ENCODE results near the gene KCNK6. TPM values are rescaled to one million over a fixed set of nuclear protein-coding genes. Genes with fewer than 3 reads are reported as not detected.
A peak's percentile ranks its signal among the peaks of the same experiment; 100 is the strongest.

KCNK6 gene
- total RNA-seq, 5 donors from 2014 or later (not counting 1 experiment from before 2014, with no cell fraction given): 4.8 to 12.9 (median 12.6) TPM

GRCh38 chr19:38320969-38321339 lies 1.3 kb downstream of the KCNK6 start:
- Mint-ChIP-seq H3K36me3 (peaks cover 7% of the 10 kb centered on the region), H3K27me3 (no peaks in the 10 kb centered on the region), H3K27ac (peak overlapping the region; percentile 58 to 71), H3K9me3 (no peaks in the 10 kb centered on the region), H3K4me3 (peak overlapping the region; percentile 78 to 85 (median 85)), H3K4me1 (peaks cover 48 to 55% (median 54%) of the 10 kb centered on the region in 3 donors)
- no peak overlapping the region for H3K4me3 ChIP-seq (ENCODE audit: control insufficient read depth in 1 of 2, extremely low read depth in 1 of 2, low read length in 1 of 2)
- POLR2A ChIA-PET: no interaction called here
- H3K27ac ChIP-seq (ENCODE audit: low read length): no peak overlapping the region
- no peak for DNase-seq
- CTCF ChIA-PET: interaction anchor here in 1 of 2 donors (0.7 kb wide), 2 partner anchors 29 to 86 kb away, joined by 3 to 4 read pairs; no protein-coding TSS in a partner anchor
- no peak for ATAC-seq (replicated peaks in 1 of 4)
- H3K27me3 ChIP-seq (replicated peaks in 1 of 2; ENCODE audit: control insufficient read depth in 2 of 2, extremely low read depth in 1 of 2, insufficient read depth in 2 of 2, low read length in 1 of 2): no peaks in the 10 kb centered on the region
- peaks cover under 1 to 9% of the 10 kb centered on the region in 2 donors for H3K36me3 ChIP-seq (ENCODE audit: control insufficient read depth in 2 of 2, extremely low read depth in 1 of 2, insufficient read depth in 1 of 2, low read length in 1 of 2)
- H3K9me3 ChIP-seq: no peaks in the 10 kb centered on the region
- WGBS (ENCODE audit: insufficient coverage): 100% methylated on average over 3 of the region's 3 CpGs
- peaks cover 9 to 50% of the 10 kb centered on the region in 2 experiments for H3K4me1 ChIP-seq (ENCODE audit: control insufficient read depth in 1 of 2, extremely low read depth in 1 of 2, insufficient read depth in 2 of 2, low read length in 2 of 2)

- POLR2A ChIA-PET: interaction anchor here in 1 of 2 donors (0.6 kb wide), 1 partner anchor 78 kb away, joined by 11 read pairs; no protein-coding TSS in a partner anchor
- CTCF ChIA-PET: interaction anchor here in 1 of 2 donors (0.6 kb wide), 1 partner anchor 422 kb away, joined by 9 read pairs; no protein-coding TSS in a partner anchor
Observed at GRCh38 chr19:38321646-38322196, 2.1 kb downstream of the KCNK6 start.

GRCh38 chr19:38323291-38323690 lies 3.6 kb downstream of the KCNK6 start:
- no peak overlapping the region for H3K27ac Mint-ChIP-seq
- 77% methylated on average over 2 of the region's 7 CpGs for WGBS (ENCODE audit: insufficient coverage)
- peaks cover 3 to 29% of the 10 kb centered on the region in 2 donors for H3K36me3 ChIP-seq (ENCODE audit: control insufficient read depth in 2 of 2, extremely low read depth in 1 of 2, insufficient read depth in 1 of 2, low read length in 1 of 2)

More at GRCh38 chr19:38321646-38322196, 2.1 kb downstream of the KCNK6 start:
- Histone ChIP-seq H3K27me3 (replicated peaks in 1 of 2; ENCODE audit: control insufficient read depth in 2 of 2, extremely low read depth in 1 of 2, insufficient read depth in 2 of 2, low read length in 1 of 2) (no peaks in the 10 kb centered on the region), H3K27ac (ENCODE audit: low read length) (no peak overlapping the region), H3K9me3 (no peaks in the 10 kb centered on the region), H3K4me3 (ENCODE audit: control insufficient read depth in 1 of 2, extremely low read depth in 1 of 2, low read length in 1 of 2) (no peak overlapping the region), H3K36me3 (ENCODE audit: control insufficient read depth in 2 of 2, extremely low read depth in 1 of 2, insufficient read depth in 1 of 2, low read length in 1 of 2) (peaks cover 3 to 13% of the 10 kb centered on the region in 2 donors), H3K4me1 (ENCODE audit: control insufficient read depth in 1 of 2, extremely low read depth in 1 of 2, insufficient read depth in 2 of 2, low read length in 2 of 2) (peaks cover 3 to 42% of the 10 kb centered on the region in 2 experiments)
- H3K27ac Mint-ChIP-seq: peak overlapping the region; percentile 58 to 70
- H3K4me1 Mint-ChIP-seq: peaks cover 43 to 51% (median 48%) of the 10 kb centered on the region in 3 donors
- WGBS (ENCODE audit: insufficient coverage): 93% methylated on average over 8 of the region's 11 CpGs
- H3K9me3 Mint-ChIP-seq: no peaks in the 10 kb centered on the region
- no peaks in the 10 kb centered on the region for H3K27me3 Mint-ChIP-seq
- H3K4me3 Mint-ChIP-seq: peak overlapping the region; percentile 29 to 85 (median 66)
- peaks cover 8% of the 10 kb centered on the region for H3K36me3 Mint-ChIP-seq
- ATAC-seq (replicated peaks in 1 of 4) (no peak), DNase-seq (no peak)

GRCh38 chr19:38324431-38324830 lies 4.8 kb downstream of the KCNK6 start:
- Histone ChIP-seq H3K27ac (ENCODE audit: low read length) (no peak overlapping the region), H3K9me3 (no peaks in the 10 kb centered on the region), H3K4me1 (ENCODE audit: control insufficient read depth in 1 of 2, extremely low read depth in 1 of 2, insufficient read depth in 2 of 2, low read length in 2 of 2) (peaks cover 0 to 20% of the 10 kb centered on the region in 2 experiments), H3K4me3 (ENCODE audit: control insufficient read depth in 1 of 2, extremely low read depth in 1 of 2, low read length in 1 of 2) (no peak overlapping the region), H3K36me3 (ENCODE audit: control insufficient read depth in 2 of 2, extremely low read depth in 1 of 2, insufficient read depth in 1 of 2, low read length in 1 of 2) (peaks cover 3 to 31% of the 10 kb centered on the region in 2 donors), H3K27me3 (replicated peaks in 1 of 2; ENCODE audit: control insufficient read depth in 2 of 2, extremely low read depth in 1 of 2, insufficient read depth in 2 of 2, low read length in 1 of 2) (no peaks in the 10 kb centered on the region)
- WGBS (ENCODE audit: insufficient coverage): no CpG with 5 or more reads among the region's 4 CpGs
- H3K36me3 Mint-ChIP-seq: peaks cover 23% of the 10 kb centered on the region
- no peak for ATAC-seq (replicated peaks in 1 of 4)
- ChIA-PET CTCF (interaction anchor here in 1 of 2 donors (0.6 kb wide), 1 partner anchor 418 kb away, joined by 3 read pairs; the partner anchor contains the start of gene WDR87), POLR2A (no interaction called here)
- H3K27me3 Mint-ChIP-seq: no peaks in the 10 kb centered on the region
- no peak for DNase-seq
- H3K4me1 Mint-ChIP-seq: peaks cover 22 to 32% (median 25%) of the 10 kb centered on the region in 3 donors
- no peak overlapping the region for H3K27ac Mint-ChIP-seq
- H3K4me3 Mint-ChIP-seq: no peak overlapping the region
- no peaks in the 10 kb centered on the region for H3K9me3 Mint-ChIP-seq

More at GRCh38 chr19:38323291-38323690, 3.6 kb downstream of the KCNK6 start:
- no peak overlapping the region for H3K4me3 ChIP-seq (ENCODE audit: control insufficient read depth in 1 of 2, extremely low read depth in 1 of 2, low read length in 1 of 2)
- no peak overlapping the region for H3K4me3 Mint-ChIP-seq
- peaks cover 21% of the 10 kb centered on the region for H3K36me3 Mint-ChIP-seq
- H3K27me3 ChIP-seq (replicated peaks in 1 of 2; ENCODE audit: control insufficient read depth in 2 of 2, extremely low read depth in 1 of 2, insufficient read depth in 2 of 2, low read length in 1 of 2): no peaks in the 10 kb centered on the region
- H3K27ac ChIP-seq (ENCODE audit: low read length): no peak overlapping the region
- no peak for ATAC-seq (replicated peaks in 1 of 4)
- ChIA-PET POLR2A (no interaction called here), CTCF (no interaction called here)
- H3K9me3 ChIP-seq: no peaks in the 10 kb centered on the region
- peaks cover 32 to 41% (median 36%) of the 10 kb centered on the region in 3 donors for H3K4me1 Mint-ChIP-seq
- no peaks in the 10 kb centered on the region for H3K27me3 Mint-ChIP-seq
- DNase-seq: no peak
- no peaks in the 10 kb centered on the region for H3K9me3 Mint-ChIP-seq
- H3K4me1 ChIP-seq (ENCODE audit: control insufficient read depth in 1 of 2, extremely low read depth in 1 of 2, insufficient read depth in 2 of 2, low read length in 2 of 2): peaks cover 0 to 30% of the 10 kb centered on the region in 2 experiments

GRCh38 chr19:38326591-38326990 lies 6.9 kb downstream of the KCNK6 start:
- Mint-ChIP-seq H3K4me3 (no peak overlapping the region), H3K36me3 (peaks cover 27% of the 10 kb centered on the region), H3K9me3 (no peaks in the 10 kb centered on the region), H3K27ac (no peak overlapping the region), H3K27me3 (no peaks in the 10 kb centered on the region), H3K4me1 (peaks cover 8 to 19% (median 9%) of the 10 kb centered on the region in 3 donors)
- Histone ChIP-seq H3K4me1 (ENCODE audit: control insufficient read depth in 1 of 2, extremely low read depth in 1 of 2, insufficient read depth in 2 of 2, low read length in 2 of 2) (peaks cover 0 to 1% of the 10 kb centered on the region in 2 experiments), H3K9me3 (no peaks in the 10 kb centered on the region), H3K27ac (ENCODE audit: low read length) (no peak overlapping the region), H3K27me3 (replicated peaks in 1 of 2; ENCODE audit: control insufficient read depth in 2 of 2, extremely low read depth in 1 of 2, insufficient read depth in 2 of 2, low read length in 1 of 2) (no peaks in the 10 kb centered on the region), H3K4me3 (ENCODE audit: control insufficient read depth in 1 of 2, extremely low read depth in 1 of 2, low read length in 1 of 2) (no peak overlapping the region), H3K36me3 (ENCODE audit: control insufficient read depth in 2 of 2, extremely low read depth in 1 of 2, insufficient read depth in 1 of 2, low read length in 1 of 2) (peaks cover 3 to 31% of the 10 kb centered on the region in 2 donors)
- 96% methylated on average over 16 of the region's 22 CpGs for WGBS (ENCODE audit: insufficient coverage)
- ChIA-PET CTCF (no interaction called here), POLR2A (no interaction called here)
- DNase-seq (no peak), ATAC-seq (replicated peaks in 1 of 4) (no peak)

- CTCF ChIA-PET: interaction anchor here in 1 of 2 donors (0.7 kb wide), 1 partner anchor 104 kb away, joined by 3 read pairs; no protein-coding TSS in a partner anchor
- H3K27ac Mint-ChIP-seq: no peak overlapping the region
- H3K27me3 ChIP-seq (replicated peaks in 1 of 2; ENCODE audit: control insufficient read depth in 2 of 2, extremely low read depth in 1 of 2, insufficient read depth in 2 of 2, low read length in 1 of 2): no peaks in the 10 kb centered on the region
Observed at GRCh38 chr19:38329651-38330050, 10.0 kb downstream of the KCNK6 start.

More at GRCh38 chr19:38329651-38330050, 10.0 kb downstream of the KCNK6 start:
- ATAC-seq (replicated peaks in 1 of 4) (no peak), DNase-seq (no peak)
- 97% methylated on average over 6 of the region's 7 CpGs for WGBS (ENCODE audit: insufficient coverage)
- Mint-ChIP-seq H3K36me3 (peaks cover 27% of the 10 kb centered on the region), H3K4me1 (peaks cover 0 to 5% (median 0%) of the 10 kb centered on the region in 3 donors), H3K9me3 (no peaks in the 10 kb centered on the region), H3K4me3 (no peak overlapping the region), H3K27me3 (no peaks in the 10 kb centered on the region)
- peaks cover 3 to 27% of the 10 kb centered on the region in 2 donors for H3K36me3 ChIP-seq (ENCODE audit: control insufficient read depth in 2 of 2, extremely low read depth in 1 of 2, insufficient read depth in 1 of 2, low read length in 1 of 2)
- POLR2A ChIA-PET: no interaction called here
- no peak overlapping the region for H3K4me3 ChIP-seq (ENCODE audit: control insufficient read depth in 1 of 2, extremely low read depth in 1 of 2, low read length in 1 of 2)
- no peaks in the 10 kb centered on the region for H3K9me3 ChIP-seq
- no peak overlapping the region for H3K27ac ChIP-seq (ENCODE audit: low read length)
- H3K4me1 ChIP-seq (ENCODE audit: control insufficient read depth in 1 of 2, extremely low read depth in 1 of 2, insufficient read depth in 2 of 2, low read length in 2 of 2): no peaks in the 10 kb centered on the region
